Glutamatergic neuron (in vitro differentiated cells): ENCODE data around the gene CEP112. TPM values are rescaled to one million over a fixed set of nuclear protein-coding genes. Genes with fewer than 3 reads are reported as not detected.

ENCODE experiments used
- DNase-seq: peaks from one replicate; pipeline ENCODE4 v3.0.0; 2022
- H3K27ac Mint-ChIP-seq: one replicate; pipeline ENCODE4 v1.8.0; 2020; ENCODE audit warnings: mild to moderate bottlenecking, mixed read lengths, inconsistent platforms; ENCODE audit not compliant: unreplicated experiment
- H3K27me3 Mint-ChIP-seq: one replicate; pipeline ENCODE4 v1.8.0; 2020; ENCODE audit warnings: mild to moderate bottlenecking, moderate library complexity, mixed read lengths, inconsistent platforms; ENCODE audit not compliant: unreplicated experiment
- H3K36me3 Mint-ChIP-seq: one replicate; pipeline ENCODE4 v1.8.0; 2020; ENCODE audit warnings: mild to moderate bottlenecking, mixed read lengths, inconsistent platforms; ENCODE audit not compliant: unreplicated experiment
- H3K4me1 Mint-ChIP-seq: one replicate; pipeline ENCODE4 v1.8.0; 2020; ENCODE audit warnings: mild to moderate bottlenecking, low read depth, mixed read lengths, inconsistent platforms; ENCODE audit not compliant: unreplicated experiment
- H3K4me3 Mint-ChIP-seq: one replicate; pipeline ENCODE4 v1.8.0; 2020; ENCODE audit warnings: mild to moderate bottlenecking, mixed read lengths, inconsistent platforms; ENCODE audit not compliant: unreplicated experiment
- H3K9me3 Mint-ChIP-seq: one replicate; pipeline ENCODE4 v1.8.0; 2020; ENCODE audit warnings: mild to moderate bottlenecking, moderate library complexity, mixed read lengths, inconsistent platforms; ENCODE audit not compliant: unreplicated experiment
- CTCF ChIP-seq: fragments of 200-600 bp; sonication (generic); IDR thresholded peaks from one replicate; pipeline ENCODE4 v1.5.0; 2021; ENCODE audit not compliant: partially characterized antibody, unreplicated experiment
- total RNA-seq: library from RNA; stranded (reverse); fragmentation: NEBNext Ultra II Directional; extraction: Animal tissue kit (Norgen Biotek cat#: 25700); gene quantifications from one replicate; pipeline ENCODE4 v1.2.1, GENCODE V29; 2021; ENCODE audit not compliant: unreplicated experiment

Gene CEP112
- total RNA-seq, 1 donor from 2014 or later: 8.5 TPM

- no peak for DNase-seq
- Mint-ChIP-seq H3K27me3 (no peaks in the 10 kb centered on the region), H3K9me3 (no peaks in the 10 kb centered on the region), H3K4me1 (no peaks in the 10 kb centered on the region), H3K36me3 (peaks cover 16% of the 10 kb centered on the region), H3K27ac (no peak overlapping the region), H3K4me3 (no peak overlapping the region)
- no peak for TF ChIP-seq CTCF
Measured at GRCh38 chr17:66021757-66022156, 170.2 kb downstream of the CEP112 start.

GRCh38 chr17:66018786-66019185 is 173.1 kb downstream of the CEP112 start:
- H3K27ac Mint-ChIP-seq: no peak overlapping the region
- peaks cover 2% of the 10 kb centered on the region for H3K9me3 Mint-ChIP-seq
- H3K27me3 Mint-ChIP-seq: peaks cover 2% of the 10 kb centered on the region
- no peak for DNase-seq
- H3K4me3 Mint-ChIP-seq: no peak overlapping the region
- TF ChIP-seq CTCF: no peak
- H3K36me3 Mint-ChIP-seq: peaks cover 8% of the 10 kb centered on the region
- H3K4me1 Mint-ChIP-seq: no peaks in the 10 kb centered on the region

- no peak overlapping the region for H3K27ac Mint-ChIP-seq
- H3K36me3 Mint-ChIP-seq: no peaks in the 10 kb centered on the region
- H3K4me1 Mint-ChIP-seq: no peaks in the 10 kb centered on the region
- no peak for TF ChIP-seq CTCF
- H3K4me3 Mint-ChIP-seq: no peak overlapping the region
- DNase-seq: no peak
- peaks cover 2% of the 10 kb centered on the region for H3K9me3 Mint-ChIP-seq
- H3K27me3 Mint-ChIP-seq: peaks cover 2% of the 10 kb centered on the region
Measured at GRCh38 chr17:66016231-66016630, 175.7 kb downstream of the CEP112 start.

- H3K4me3 Mint-ChIP-seq: no peak overlapping the region
- DNase-seq: no peak
- H3K27ac Mint-ChIP-seq: no peak overlapping the region
- H3K27me3 Mint-ChIP-seq: no peaks in the 10 kb centered on the region
- no peaks in the 10 kb centered on the region for H3K4me1 Mint-ChIP-seq
- TF ChIP-seq CTCF: no peak
- no peaks in the 10 kb centered on the region for H3K9me3 Mint-ChIP-seq
- peaks cover 6% of the 10 kb centered on the region for H3K36me3 Mint-ChIP-seq
Measured at GRCh38 chr17:66008680-66009079, 183.3 kb downstream of the CEP112 start.

- no peaks in the 10 kb centered on the region for H3K4me1 Mint-ChIP-seq
- peaks cover 6% of the 10 kb centered on the region for H3K36me3 Mint-ChIP-seq
- H3K4me3 Mint-ChIP-seq: no peak overlapping the region
- TF ChIP-seq CTCF: no peak
- DNase-seq: no peak
- no peaks in the 10 kb centered on the region for H3K9me3 Mint-ChIP-seq
- no peak overlapping the region for H3K27ac Mint-ChIP-seq
- H3K27me3 Mint-ChIP-seq: no peaks in the 10 kb centered on the region
Measured at GRCh38 chr17:66006654-66007053, 185.3 kb downstream of the CEP112 start.
